ENCODE data around the gene ZBTB7A. TPM values are rescaled to one million over a fixed set of nuclear protein-coding genes. Genes with fewer than 3 reads are reported as not detected.

ZBTB7A gene
- total and polyA plus RNA-seq, 2 donors (not counting 1 experiment from before 2014, with no cell fraction given): 4.9 to 17.7 TPM

DNA sequence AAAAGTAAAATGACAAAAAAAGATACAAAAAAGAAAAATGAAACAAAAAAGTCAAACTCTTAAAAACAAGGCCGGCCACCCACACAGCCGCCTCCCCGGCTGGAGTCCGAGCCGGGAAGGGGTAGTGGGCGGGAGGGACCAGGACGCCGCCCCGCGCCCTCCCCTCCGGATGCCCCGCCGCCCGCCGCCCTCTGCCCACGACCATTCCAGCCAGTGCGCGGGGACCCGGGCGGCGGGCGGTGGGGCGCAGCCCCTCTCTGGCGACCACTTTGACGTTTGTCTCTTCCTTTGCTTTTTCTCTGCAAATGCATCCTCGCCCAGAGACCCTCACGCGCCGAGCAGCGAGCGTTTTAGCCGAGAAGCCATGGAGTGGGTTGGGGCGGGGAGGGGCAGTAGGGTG, 28.6 kb downstream of the ZBTB7A start:
- H3K27me3 ChIP-seq (ENCODE audit: control insufficient read depth, insufficient read depth, low read length): no peaks in the 10 kb centered on the region
- H2AFZ ChIP-seq (ENCODE audit: low read length): no peak overlapping the region
- H3K4me1 ChIP-seq (ENCODE audit: control insufficient read depth, extremely low read depth, insufficient read depth, low read length): no peaks in the 10 kb centered on the region
- no peak for DNase-seq (ENCODE audit: low read depth in 2 of 2)
- peaks cover 30% of the 10 kb centered on the region for H3K36me3 ChIP-seq (ENCODE audit: control insufficient read depth, insufficient read depth, low read length)
- H3K9ac ChIP-seq (ENCODE audit: insufficient read depth, low read length): no peak overlapping the region
- H3K27ac ChIP-seq (ENCODE audit: insufficient read depth, low read length): no peak overlapping the region
- H3K9me3 ChIP-seq (ENCODE audit: control insufficient read depth, insufficient read depth, low read depth, low read length): peaks cover 1% of the 10 kb centered on the region
- H3K4me3 ChIP-seq (replicated peaks in 1 of 4; ENCODE audit: control extremely low read depth in 1 of 4, insufficient read depth in 1 of 4, low read depth in 3 of 4, low read length in 4 of 4): no peak overlapping the region
- no peaks in the 10 kb centered on the region for H4K20me1 ChIP-seq (ENCODE audit: control insufficient read depth, extremely low read depth, insufficient read depth, low read length)
- TF ChIP-seq, protein P1, sequence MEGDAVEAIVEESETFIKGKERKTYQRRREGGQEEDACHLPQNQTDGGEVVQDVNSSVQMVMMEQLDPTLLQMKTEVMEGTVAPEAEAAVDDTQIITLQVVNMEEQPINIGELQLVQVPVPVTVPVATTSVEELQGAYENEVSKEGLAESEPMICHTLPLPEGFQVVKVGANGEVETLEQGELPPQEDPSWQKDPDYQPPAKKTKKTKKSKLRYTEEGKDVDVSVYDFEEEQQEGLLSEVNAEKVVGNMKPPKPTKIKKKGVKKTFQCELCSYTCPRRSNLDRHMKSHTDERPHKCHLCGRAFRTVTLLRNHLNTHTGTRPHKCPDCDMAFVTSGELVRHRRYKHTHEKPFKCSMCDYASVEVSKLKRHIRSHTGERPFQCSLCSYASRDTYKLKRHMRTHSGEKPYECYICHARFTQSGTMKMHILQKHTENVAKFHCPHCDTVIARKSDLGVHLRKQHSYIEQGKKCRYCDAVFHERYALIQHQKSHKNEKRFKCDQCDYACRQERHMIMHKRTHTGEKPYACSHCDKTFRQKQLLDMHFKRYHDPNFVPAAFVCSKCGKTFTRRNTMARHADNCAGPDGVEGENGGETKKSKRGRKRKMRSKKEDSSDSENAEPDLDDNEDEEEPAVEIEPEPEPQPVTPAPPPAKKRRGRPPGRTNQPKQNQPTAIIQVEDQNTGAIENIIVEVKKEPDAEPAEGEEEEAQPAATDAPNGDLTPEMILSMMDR (conservative IDR thresholded peaks at IDR 0.05 in 1 of 2, IDR thresholded peaks at IDR 0.05 in 1 of 2; ENCODE audit: low read depth in 1 of 2, low read length in 2 of 2): no peak
- no peak for TF ChIP-seq EZH2 (IDR thresholded peaks at IDR 0.05; ENCODE audit: low read length, missing control alignments)
- peaks cover 11% of the 10 kb centered on the region for H3K79me2 ChIP-seq (ENCODE audit: control insufficient read depth, insufficient read depth, low read length)
- H3K4me2 ChIP-seq (ENCODE audit: extremely low read depth, insufficient read depth, low read length): no peak overlapping the region

DNA sequence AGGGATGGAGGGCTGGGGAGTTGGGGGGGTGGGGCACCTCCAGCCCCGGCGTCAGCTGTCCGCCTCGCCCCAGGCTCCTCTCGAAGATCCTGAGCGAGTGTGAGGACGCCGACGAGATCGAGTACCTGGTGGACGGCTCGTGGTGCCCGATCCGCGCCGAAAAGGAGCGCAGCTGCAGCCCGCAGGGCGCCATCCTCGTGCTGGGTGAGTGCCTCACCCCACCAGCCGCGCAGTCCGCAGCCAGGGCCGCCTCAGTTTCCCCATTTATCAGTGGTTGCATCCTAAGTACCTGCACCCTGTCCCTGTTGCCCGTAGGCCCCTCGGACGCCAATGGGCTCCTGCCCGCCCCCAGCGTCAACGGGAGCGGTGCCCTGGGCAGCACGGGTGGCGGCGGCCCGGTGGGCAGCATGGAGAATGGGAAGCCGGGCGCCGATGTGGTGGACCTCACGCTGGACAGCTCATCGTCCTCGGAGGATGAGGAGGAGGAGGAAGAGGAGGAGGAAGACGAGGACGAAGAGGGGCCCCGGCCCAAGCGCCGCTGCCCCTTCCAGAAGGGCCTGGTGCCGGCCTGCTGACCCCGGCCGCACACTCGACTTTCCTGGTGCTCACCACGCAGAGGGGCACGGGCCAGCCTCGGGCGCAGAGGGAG, 29.3 kb downstream of the ZBTB7A start:
- Histone ChIP-seq H3K4me2 (ENCODE audit: extremely low read depth, insufficient read depth, low read length) (no peak overlapping the region), H3K9me3 (ENCODE audit: control insufficient read depth, insufficient read depth, low read depth, low read length) (peaks cover 1% of the 10 kb centered on the region), H3K27me3 (ENCODE audit: control insufficient read depth, insufficient read depth, low read length) (no peaks in the 10 kb centered on the region), H3K4me1 (ENCODE audit: control insufficient read depth, extremely low read depth, insufficient read depth, low read length) (no peaks in the 10 kb centered on the region), H3K4me3 (replicated peaks in 1 of 4; ENCODE audit: control extremely low read depth in 1 of 4, insufficient read depth in 1 of 4, low read depth in 3 of 4, low read length in 4 of 4) (no peak overlapping the region), H3K79me2 (ENCODE audit: control insufficient read depth, insufficient read depth, low read length) (peaks cover 8% of the 10 kb centered on the region), H3K36me3 (ENCODE audit: control insufficient read depth, insufficient read depth, low read length) (peaks cover 35% of the 10 kb centered on the region), H3K9ac (ENCODE audit: insufficient read depth, low read length) (no peak overlapping the region), H4K20me1 (ENCODE audit: control insufficient read depth, extremely low read depth, insufficient read depth, low read length) (no peaks in the 10 kb centered on the region), H2AFZ (ENCODE audit: low read length) (no peak overlapping the region), H3K27ac (ENCODE audit: insufficient read depth, low read length) (no peak overlapping the region)
- no peak for DNase-seq (ENCODE audit: low read depth in 2 of 2)
- TF ChIP-seq, protein P1 (conservative IDR thresholded peaks at IDR 0.05 in 1 of 2, IDR thresholded peaks at IDR 0.05 in 1 of 2; ENCODE audit: low read depth in 1 of 2, low read length in 2 of 2): no peak
- no peak for TF ChIP-seq EZH2 (IDR thresholded peaks at IDR 0.05; ENCODE audit: low read length, missing control alignments)

DNA sequence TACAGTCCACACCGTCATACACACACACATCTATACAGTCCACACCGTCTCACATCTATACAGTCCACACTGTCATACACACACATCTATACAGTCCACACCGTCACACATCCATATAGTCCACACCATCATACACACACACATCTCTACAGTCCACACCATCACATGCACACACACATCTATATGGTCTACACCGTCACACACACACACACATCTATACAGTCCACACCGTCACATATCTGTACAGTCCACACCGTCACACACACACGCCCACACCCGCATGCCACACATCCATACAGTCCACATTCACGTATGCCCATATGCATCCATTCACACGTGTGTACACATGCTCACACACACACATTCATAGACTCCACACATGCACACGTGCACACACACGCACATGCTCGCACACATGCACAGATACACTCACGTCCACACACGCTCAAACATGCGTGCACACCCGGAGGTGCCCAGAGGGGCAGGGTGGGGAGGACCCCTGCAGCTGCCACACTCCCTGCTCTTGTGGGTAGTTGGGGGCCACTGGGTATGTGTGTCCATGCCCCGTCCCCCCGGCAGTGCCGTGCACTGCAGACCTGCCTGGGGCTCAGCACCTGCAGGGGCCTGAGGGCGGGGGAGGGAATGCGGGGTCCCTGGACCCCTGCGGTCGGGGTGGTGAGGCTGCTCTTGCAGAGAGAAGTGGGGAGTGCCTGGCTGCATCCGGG, 30.0 kb downstream of the ZBTB7A start:
- Histone ChIP-seq H3K4me2 (ENCODE audit: extremely low read depth, insufficient read depth, low read length) (no peak overlapping the region), H3K79me2 (ENCODE audit: control insufficient read depth, insufficient read depth, low read length) (peaks cover 5% of the 10 kb centered on the region), H3K4me1 (ENCODE audit: control insufficient read depth, extremely low read depth, insufficient read depth, low read length) (no peaks in the 10 kb centered on the region), H3K4me3 (replicated peaks in 1 of 4; ENCODE audit: control extremely low read depth in 1 of 4, insufficient read depth in 1 of 4, low read depth in 3 of 4, low read length in 4 of 4) (no peak overlapping the region), H2AFZ (ENCODE audit: low read length) (no peak overlapping the region), H3K36me3 (ENCODE audit: control insufficient read depth, insufficient read depth, low read length) (peaks cover 35% of the 10 kb centered on the region), H3K27me3 (ENCODE audit: control insufficient read depth, insufficient read depth, low read length) (no peaks in the 10 kb centered on the region), H3K9me3 (ENCODE audit: control insufficient read depth, insufficient read depth, low read depth, low read length) (peaks cover 1% of the 10 kb centered on the region), H4K20me1 (ENCODE audit: control insufficient read depth, extremely low read depth, insufficient read depth, low read length) (no peaks in the 10 kb centered on the region), H3K9ac (ENCODE audit: insufficient read depth, low read length) (no peak overlapping the region), H3K27ac (ENCODE audit: insufficient read depth, low read length) (no peak overlapping the region)
- TF ChIP-seq EZH2 (IDR thresholded peaks at IDR 0.05; ENCODE audit: low read length, missing control alignments): no peak
- TF ChIP-seq, protein P1 (conservative IDR thresholded peaks at IDR 0.05 in 1 of 2, IDR thresholded peaks at IDR 0.05 in 1 of 2; ENCODE audit: low read depth in 1 of 2, low read length in 2 of 2): no peak
- no peak for DNase-seq (ENCODE audit: low read depth in 2 of 2)

Data from fibroblast of lung (primary cell).